Measurements from ENCODE around the gene FBLN1. TPM values are rescaled to one million over a fixed set of nuclear protein-coding genes. Genes with fewer than 3 reads are reported as not detected.

FBLN1 gene
- total and polyA plus RNA-seq, 2 of the 8 experiments (the other 6 are each of a cell fraction or from before 2014, with no cell fraction given) = 159 to 168 TPM

DNA sequence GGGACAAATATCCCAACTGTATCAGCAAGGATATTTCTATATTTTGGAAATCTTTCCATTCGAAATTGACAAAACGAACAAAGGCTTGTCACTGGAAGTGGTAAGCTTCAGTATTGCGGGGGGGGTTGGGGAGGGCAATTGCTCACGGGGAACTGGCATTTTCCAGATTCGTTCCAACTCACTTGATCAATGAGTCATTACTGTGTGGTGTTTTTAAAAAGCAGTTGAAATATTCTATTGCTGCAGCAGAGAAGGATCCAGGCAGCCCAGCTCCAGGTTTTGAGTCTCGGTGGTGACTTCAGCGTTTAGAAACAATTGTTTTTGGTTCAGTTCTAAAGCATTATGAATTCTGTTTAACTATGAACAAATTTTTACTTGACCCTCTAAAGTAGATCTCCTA lies 33.8 kb upstream of the FBLN1 start (continued):
- TF ChIP-seq, protein P1, sequence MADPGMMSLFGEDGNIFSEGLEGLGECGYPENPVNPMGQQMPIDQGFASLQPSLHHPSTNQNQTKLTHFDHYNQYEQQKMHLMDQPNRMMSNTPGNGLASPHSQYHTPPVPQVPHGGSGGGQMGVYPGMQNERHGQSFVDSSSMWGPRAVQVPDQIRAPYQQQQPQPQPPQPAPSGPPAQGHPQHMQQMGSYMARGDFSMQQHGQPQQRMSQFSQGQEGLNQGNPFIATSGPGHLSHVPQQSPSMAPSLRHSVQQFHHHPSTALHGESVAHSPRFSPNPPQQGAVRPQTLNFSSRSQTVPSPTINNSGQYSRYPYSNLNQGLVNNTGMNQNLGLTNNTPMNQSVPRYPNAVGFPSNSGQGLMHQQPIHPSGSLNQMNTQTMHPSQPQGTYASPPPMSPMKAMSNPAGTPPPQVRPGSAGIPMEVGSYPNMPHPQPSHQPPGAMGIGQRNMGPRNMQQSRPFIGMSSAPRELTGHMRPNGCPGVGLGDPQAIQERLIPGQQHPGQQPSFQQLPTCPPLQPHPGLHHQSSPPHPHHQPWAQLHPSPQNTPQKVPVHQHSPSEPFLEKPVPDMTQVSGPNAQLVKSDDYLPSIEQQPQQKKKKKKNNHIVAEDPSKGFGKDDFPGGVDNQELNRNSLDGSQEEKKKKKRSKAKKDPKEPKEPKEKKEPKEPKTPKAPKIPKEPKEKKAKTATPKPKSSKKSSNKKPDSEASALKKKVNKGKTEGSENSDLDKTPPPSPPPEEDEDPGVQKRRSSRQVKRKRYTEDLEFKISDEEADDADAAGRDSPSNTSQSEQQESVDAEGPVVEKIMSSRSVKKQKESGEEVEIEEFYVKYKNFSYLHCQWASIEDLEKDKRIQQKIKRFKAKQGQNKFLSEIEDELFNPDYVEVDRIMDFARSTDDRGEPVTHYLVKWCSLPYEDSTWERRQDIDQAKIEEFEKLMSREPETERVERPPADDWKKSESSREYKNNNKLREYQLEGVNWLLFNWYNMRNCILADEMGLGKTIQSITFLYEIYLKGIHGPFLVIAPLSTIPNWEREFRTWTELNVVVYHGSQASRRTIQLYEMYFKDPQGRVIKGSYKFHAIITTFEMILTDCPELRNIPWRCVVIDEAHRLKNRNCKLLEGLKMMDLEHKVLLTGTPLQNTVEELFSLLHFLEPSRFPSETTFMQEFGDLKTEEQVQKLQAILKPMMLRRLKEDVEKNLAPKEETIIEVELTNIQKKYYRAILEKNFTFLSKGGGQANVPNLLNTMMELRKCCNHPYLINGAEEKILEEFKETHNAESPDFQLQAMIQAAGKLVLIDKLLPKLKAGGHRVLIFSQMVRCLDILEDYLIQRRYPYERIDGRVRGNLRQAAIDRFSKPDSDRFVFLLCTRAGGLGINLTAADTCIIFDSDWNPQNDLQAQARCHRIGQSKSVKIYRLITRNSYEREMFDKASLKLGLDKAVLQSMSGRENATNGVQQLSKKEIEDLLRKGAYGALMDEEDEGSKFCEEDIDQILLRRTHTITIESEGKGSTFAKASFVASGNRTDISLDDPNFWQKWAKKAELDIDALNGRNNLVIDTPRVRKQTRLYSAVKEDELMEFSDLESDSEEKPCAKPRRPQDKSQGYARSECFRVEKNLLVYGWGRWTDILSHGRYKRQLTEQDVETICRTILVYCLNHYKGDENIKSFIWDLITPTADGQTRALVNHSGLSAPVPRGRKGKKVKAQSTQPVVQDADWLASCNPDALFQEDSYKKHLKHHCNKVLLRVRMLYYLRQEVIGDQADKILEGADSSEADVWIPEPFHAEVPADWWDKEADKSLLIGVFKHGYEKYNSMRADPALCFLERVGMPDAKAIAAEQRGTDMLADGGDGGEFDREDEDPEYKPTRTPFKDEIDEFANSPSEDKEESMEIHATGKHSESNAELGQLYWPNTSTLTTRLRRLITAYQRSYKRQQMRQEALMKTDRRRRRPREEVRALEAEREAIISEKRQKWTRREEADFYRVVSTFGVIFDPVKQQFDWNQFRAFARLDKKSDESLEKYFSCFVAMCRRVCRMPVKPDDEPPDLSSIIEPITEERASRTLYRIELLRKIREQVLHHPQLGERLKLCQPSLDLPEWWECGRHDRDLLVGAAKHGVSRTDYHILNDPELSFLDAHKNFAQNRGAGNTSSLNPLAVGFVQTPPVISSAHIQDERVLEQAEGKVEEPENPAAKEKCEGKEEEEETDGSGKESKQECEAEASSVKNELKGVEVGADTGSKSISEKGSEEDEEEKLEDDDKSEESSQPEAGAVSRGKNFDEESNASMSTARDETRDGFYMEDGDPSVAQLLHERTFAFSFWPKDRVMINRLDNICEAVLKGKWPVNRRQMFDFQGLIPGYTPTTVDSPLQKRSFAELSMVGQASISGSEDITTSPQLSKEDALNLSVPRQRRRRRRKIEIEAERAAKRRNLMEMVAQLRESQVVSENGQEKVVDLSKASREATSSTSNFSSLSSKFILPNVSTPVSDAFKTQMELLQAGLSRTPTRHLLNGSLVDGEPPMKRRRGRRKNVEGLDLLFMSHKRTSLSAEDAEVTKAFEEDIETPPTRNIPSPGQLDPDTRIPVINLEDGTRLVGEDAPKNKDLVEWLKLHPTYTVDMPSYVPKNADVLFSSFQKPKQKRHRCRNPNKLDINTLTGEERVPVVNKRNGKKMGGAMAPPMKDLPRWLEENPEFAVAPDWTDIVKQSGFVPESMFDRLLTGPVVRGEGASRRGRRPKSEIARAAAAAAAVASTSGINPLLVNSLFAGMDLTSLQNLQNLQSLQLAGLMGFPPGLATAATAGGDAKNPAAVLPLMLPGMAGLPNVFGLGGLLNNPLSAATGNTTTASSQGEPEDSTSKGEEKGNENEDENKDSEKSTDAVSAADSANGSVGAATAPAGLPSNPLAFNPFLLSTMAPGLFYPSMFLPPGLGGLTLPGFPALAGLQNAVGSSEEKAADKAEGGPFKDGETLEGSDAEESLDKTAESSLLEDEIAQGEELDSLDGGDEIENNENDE (IDR thresholded peaks at IDR 0.05; ENCODE audit: insufficient replicate concordance, low read length) = no peak
- TF ChIP-seq EZH2 (IDR thresholded peaks at IDR 0.05; ENCODE audit: low read depth, low read length, severe bottlenecking) = no peak
- no peak for TF ChIP-seq BCL11A (IDR thresholded peaks at IDR 0.05; ENCODE audit: low read depth in 2 of 2, low read length in 2 of 2)
- TF ChIP-seq KDM1A (IDR thresholded peaks at IDR 0.05; ENCODE audit: borderline replicate concordance, low read length) = no peak
- TF ChIP-seq SIX5 (IDR thresholded peaks at IDR 0.05; ENCODE audit: low read depth, low read length) = no peak
- TF ChIP-seq EP300 (IDR thresholded peaks at IDR 0.05; ENCODE audit: borderline replicate concordance in 1 of 2, low read depth in 2 of 2, low read length in 2 of 2) = no peak
- no peak for TF ChIP-seq JUND (IDR thresholded peaks at IDR 0.05; ENCODE audit: low read length)
- no peak for TF ChIP-seq ZNF274 (IDR thresholded peaks at IDR 0.05; ENCODE audit: borderline replicate concordance, extremely low read depth, low read length)

All from H1 (cell line).